ENCODE measurements around the gene REX1BD. TPM values are rescaled to one million over a fixed set of nuclear protein-coding genes. Genes with fewer than 3 reads are reported as not detected.

The REX1BD gene
- total RNA-seq, 1 experiment from 2014 or later, result 44.8 TPM

- Histone ChIP-seq H3K4me1 (replicated peaks; ENCODE audit: insufficient read depth) (peaks cover 26% of the 10 kb centered on the region), H3K27ac (no peak within 1 kb of the TSS), H3K36me3 (ENCODE audit: low read depth) (no peaks in the 10 kb centered on the region), H3K79me2 (ENCODE audit: low read depth) (no peaks in the 10 kb centered on the region), H3K27me3 (ENCODE audit: insufficient read depth, low read depth) (peaks cover 61% of the 10 kb centered on the region), H4K20me1 (ENCODE audit: insufficient read depth) (no peaks in the 10 kb centered on the region), H3F3A (ENCODE audit: insufficient read depth, low read depth) (peaks cover 53% of the 10 kb centered on the region; the same call in 1 of the 2 replicates), H3K9me2 (ENCODE audit: insufficient read depth) (no peaks in the 10 kb centered on the region), H3K9me3 (ENCODE audit: insufficient read depth, low read depth) (no peaks in the 10 kb centered on the region), H3K4me2 (peak within 1 kb of the TSS; percentile 86), H2AFZ (0 out of 2 replicates have a peak within 1 kb of the TSS, but pooled peaks have one; percentile 46), H3K4me3 (peak within 1 kb of the TSS; percentile 53; the same call in 1 of the 2 replicates)
- DNase-seq, result no peak
- intact Hi-C loops (cut with micrococcal nuclease; ENCODE audit: unreplicated experiment), result loop anchor here (10.0 kb wide), 1 partner anchor 158 kb away; no protein-coding TSS in a partner anchor
- ChIA-PET POLR2A (ENCODE audit: unreplicated experiment) (interaction anchor here (0.5 kb wide), 1 partner anchor 127 kb away, joined by 19 read pairs; no protein-coding TSS in a partner anchor), CTCF (no interaction called here)
- BruUV-seq (replicated peaks), result no TSS peak
- TF ChIP-seq EZH2 (IDR thresholded peaks at IDR 0.05; ENCODE audit: low read depth), result peak; percentile 89; the same call in 1 of the 2 replicates
- TF ChIP-seq, protein P1, sequence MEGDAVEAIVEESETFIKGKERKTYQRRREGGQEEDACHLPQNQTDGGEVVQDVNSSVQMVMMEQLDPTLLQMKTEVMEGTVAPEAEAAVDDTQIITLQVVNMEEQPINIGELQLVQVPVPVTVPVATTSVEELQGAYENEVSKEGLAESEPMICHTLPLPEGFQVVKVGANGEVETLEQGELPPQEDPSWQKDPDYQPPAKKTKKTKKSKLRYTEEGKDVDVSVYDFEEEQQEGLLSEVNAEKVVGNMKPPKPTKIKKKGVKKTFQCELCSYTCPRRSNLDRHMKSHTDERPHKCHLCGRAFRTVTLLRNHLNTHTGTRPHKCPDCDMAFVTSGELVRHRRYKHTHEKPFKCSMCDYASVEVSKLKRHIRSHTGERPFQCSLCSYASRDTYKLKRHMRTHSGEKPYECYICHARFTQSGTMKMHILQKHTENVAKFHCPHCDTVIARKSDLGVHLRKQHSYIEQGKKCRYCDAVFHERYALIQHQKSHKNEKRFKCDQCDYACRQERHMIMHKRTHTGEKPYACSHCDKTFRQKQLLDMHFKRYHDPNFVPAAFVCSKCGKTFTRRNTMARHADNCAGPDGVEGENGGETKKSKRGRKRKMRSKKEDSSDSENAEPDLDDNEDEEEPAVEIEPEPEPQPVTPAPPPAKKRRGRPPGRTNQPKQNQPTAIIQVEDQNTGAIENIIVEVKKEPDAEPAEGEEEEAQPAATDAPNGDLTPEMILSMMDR (conservative IDR thresholded peaks at IDR 0.05), result no peak
These were observed 18.0 kb downstream of the REX1BD start, which contains the start of gene CRLF1 for GRCh38 chr19:18606281-18607225. TSS of gene CRLF1 (minus strand) at chr19:18606799. CDS start at chr19:18606656, 143 bp downstream.

- BruUV-seq (replicated peaks), result no TSS peak
- H3K4me1 ChIP-seq (replicated peaks; ENCODE audit: insufficient read depth), result peaks cover 26% of the 10 kb centered on the region
- no peak overlapping the region for H3K27ac ChIP-seq
- peak overlapping the region; percentile 86 for H3K4me2 ChIP-seq
- H4K20me1 ChIP-seq (ENCODE audit: insufficient read depth), result no peaks in the 10 kb centered on the region
- DNase-seq, result no peak
- H2AFZ ChIP-seq, result 0 out of 2 replicates have a peak overlapping the region, but pooled peaks have one; percentile 46
- peak; percentile 84 for TF ChIP-seq EZH2 (IDR thresholded peaks at IDR 0.05; ENCODE audit: low read depth)
- TF ChIP-seq, protein P1 (conservative IDR thresholded peaks at IDR 0.05), result no peak
- peak overlapping the region; percentile 53; the same call in 1 of the 2 replicates for H3K4me3 ChIP-seq
- H3K27me3 ChIP-seq (ENCODE audit: insufficient read depth, low read depth), result peaks cover 70% of the 10 kb centered on the region
- ChIA-PET CTCF (no interaction called here), POLR2A (ENCODE audit: unreplicated experiment) (interaction anchor here (0.6 kb wide), 1 partner anchor 18 kb away, joined by 5 read pairs; no protein-coding TSS in a partner anchor)
- intact Hi-C loops (cut with micrococcal nuclease; ENCODE audit: unreplicated experiment), result loop anchor here (10.0 kb wide), 1 partner anchor 157 kb away; no protein-coding TSS in a partner anchor
- no peaks in the 10 kb centered on the region for H3K9me2 ChIP-seq (ENCODE audit: insufficient read depth)
- H3K9me3 ChIP-seq (ENCODE audit: insufficient read depth, low read depth), result no peaks in the 10 kb centered on the region
- H3F3A ChIP-seq (ENCODE audit: insufficient read depth, low read depth), result peaks cover 49% of the 10 kb centered on the region; the same call in 1 of the 2 replicates
- no peaks in the 10 kb centered on the region for H3K79me2 ChIP-seq (ENCODE audit: low read depth)
- no peaks in the 10 kb centered on the region for H3K36me3 ChIP-seq (ENCODE audit: low read depth)
These were observed 18.9 kb downstream of the REX1BD start for GRCh38 chr19:18607226-18608101.
